Inflammatory macrophage treated with lipopolysaccharide for 1 hour (primary cell): ENCODE data around the gene TMEM44.
"Not testable (repeated sequence)": the region's sequence is repeated elsewhere in the genome, so short reads cannot be mapped to it uniquely, and the experiment has no call there.

Source experiments
- DNase-seq, 2 donors: peaks; one replicate each; pipeline ENCODE4 v3.0.0-alpha.2; 2020 to 2022

TMEM44 gene

DNA sequence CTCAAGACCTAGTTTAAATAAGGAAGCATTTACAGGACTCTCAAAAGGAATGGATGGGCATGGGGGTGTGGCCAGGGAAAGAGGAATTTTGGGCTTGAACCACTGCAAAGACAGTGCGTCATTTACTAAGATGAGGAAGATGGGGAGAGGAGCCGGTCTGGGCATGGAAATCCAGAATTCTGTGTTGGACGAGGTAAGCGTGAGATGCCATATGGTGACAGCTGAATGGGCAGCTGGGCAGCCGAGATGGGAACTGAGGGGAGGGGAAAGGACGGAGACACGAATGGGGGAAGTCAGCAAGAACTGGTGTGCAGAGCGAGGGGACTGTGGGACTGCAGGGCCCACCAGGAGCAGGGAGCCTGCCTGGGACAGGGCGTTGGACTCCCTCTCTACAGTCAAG, 24.2 kb downstream of the TMEM44 start:
- DNase-seq: no peak

DNA sequence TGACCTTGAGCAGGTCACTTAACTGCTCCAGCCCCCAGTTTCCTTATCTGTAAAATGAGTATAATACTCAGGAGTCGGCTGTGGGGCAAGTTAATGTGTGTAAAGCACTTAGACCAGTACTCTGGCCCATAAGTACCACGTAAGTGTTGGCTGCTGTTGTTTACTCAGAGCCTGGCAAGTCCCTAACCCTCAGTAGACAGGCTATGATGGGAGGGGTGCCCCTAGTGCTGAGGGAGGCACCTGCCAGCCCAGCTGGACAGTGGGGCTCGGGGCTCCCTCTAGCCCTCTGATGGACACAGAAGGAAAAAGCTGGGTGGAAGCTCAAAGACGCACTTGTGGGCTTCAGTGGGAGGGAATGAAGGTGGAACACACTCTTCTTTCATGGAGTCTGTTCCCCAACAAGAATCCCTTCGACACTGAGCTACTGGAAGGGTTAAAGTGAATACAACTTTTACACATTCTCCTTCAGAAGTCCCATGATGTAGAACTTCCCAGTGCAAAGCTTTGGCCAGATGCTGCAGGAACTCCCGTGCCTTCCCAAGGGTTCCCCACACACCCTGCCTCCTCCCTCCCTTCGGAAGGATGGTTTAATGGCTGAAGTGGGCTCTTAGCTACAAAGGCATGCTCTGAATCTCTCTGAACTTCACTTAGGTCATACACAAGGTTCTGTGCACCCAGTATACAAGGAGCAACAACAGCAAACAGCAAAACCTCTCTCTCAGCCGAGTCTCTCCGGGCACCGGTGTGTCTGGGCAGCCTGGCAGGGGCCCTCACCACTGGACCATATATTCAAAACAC, 25.4 kb downstream of the TMEM44 start:
- no peak for DNase-seq

DNA sequence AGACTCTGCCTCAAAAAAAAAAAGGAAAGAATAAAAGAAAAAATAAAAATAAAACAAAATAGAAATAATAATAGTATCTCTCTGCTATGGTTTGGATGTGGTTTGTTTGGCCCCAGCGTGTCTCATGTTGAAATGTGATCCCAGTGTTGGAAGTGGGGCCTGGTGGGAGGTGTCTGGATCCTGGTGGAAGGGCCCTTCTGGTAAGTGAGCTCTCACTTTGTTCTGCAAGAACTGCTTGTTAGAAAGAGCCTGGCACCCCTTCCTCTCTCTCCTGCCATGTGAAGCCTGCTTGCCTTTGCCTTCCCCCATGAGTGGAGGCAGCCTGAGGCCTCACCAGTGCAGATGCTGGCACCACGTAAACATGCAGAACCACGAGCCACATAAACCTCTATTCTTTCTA, 26.3 kb downstream of the TMEM44 start:
- no peak for DNase-seq

DNA sequence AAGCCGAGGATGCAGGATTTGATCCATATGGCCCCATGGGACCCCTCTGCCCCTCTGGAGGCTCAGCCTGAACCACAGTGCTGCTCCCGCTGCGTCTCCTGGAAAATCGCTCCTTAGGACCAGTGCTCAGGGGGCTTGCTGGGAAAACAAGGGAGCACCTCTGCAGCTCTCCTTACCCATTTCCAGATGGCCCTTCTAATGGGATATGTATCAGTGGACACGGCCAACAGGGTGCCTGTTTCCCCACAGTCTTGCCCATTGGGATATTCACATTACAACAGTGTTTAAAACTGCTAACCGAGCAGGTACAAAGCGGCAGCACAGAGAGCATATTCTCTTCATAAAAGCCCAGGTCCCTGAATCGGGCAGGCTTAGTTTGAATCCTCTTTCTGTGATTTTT, 27.1 kb downstream of the TMEM44 start:
- no peak for DNase-seq

DNA sequence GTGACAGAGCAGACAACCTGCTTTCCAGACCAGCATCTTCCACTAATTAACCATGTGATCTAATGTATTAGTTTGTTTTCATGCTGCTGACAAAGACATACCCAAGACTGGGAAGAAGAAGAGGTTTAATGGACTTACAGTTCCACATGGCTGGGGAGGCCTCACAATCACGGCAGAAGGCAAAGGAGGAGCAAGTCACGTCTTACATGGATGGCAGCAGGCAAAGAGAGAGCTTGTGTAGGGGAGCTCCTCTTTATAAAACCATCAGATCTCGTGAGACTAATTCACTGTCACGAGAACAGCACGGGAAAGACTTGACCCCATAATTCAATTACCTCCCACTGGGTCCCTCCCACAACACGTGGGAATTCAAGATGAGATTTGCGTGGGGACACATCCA, 27.9 kb downstream of the TMEM44 start:
- not testable (repeated sequence) for DNase-seq

DNA sequence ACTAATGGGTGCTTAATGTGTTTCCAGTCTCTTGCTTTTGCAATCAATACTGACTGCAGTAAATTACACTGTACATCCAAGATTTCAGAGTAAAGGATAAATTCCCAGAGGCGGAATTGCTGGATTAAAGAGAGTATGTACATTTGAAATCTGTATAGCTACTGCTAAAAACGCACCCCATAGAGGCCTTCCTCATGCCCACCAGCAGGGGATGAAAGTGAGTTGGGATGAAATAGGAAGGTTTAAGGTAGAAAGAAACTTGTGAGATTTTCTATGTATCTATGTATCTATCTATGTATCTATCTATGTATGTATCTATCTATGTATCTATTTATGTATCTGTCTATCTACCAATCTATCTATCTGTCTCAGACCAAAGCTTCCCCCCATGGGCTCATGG, 28.4 kb downstream of the TMEM44 start:
- DNase-seq: no peak

DNA sequence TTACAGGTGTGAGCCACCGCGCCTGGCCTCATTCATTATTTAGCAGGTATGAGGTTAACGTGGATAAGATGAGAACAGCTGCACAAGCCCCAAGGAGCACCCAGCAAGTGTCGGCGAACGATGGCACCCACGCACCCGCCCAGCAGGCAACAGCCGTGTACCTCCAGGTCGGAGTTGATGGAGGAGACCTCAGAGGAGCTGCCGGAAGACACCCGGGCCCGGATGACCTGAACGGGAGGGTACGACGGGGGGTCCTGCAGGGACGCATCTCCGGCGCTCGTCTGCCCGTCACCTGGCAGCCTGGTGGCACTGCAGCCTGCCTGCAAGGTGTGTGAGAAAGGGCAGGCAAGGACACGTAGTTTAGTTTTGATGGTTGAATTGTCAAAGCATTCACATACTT, 29.1 kb downstream of the TMEM44 start:
- no peak for DNase-seq

DNA sequence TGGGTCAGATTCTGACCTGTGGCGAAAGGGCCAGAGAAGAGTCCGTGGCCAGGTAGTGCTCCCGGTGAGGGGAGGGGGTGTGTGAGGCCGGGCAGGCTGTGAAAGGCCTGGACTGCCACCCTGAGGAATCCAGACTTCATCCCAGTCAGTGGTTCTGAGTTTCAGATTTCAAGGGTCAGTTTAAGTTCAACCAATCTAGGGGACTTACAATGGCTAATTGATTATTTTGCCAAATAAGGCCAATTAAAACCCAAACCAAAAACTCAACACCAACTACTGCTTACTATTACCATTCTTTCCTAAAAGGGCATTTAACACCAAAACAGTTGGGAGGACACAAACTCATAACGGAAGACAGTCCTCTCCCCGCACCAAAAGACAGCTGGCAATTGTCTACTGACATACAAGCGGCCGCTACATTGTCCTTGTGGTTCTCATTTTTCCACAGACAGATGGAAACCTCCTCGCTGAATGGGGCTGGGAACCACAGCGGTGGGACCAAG, 30.5 kb downstream of the TMEM44 start:
- no peak for DNase-seq

DNA sequence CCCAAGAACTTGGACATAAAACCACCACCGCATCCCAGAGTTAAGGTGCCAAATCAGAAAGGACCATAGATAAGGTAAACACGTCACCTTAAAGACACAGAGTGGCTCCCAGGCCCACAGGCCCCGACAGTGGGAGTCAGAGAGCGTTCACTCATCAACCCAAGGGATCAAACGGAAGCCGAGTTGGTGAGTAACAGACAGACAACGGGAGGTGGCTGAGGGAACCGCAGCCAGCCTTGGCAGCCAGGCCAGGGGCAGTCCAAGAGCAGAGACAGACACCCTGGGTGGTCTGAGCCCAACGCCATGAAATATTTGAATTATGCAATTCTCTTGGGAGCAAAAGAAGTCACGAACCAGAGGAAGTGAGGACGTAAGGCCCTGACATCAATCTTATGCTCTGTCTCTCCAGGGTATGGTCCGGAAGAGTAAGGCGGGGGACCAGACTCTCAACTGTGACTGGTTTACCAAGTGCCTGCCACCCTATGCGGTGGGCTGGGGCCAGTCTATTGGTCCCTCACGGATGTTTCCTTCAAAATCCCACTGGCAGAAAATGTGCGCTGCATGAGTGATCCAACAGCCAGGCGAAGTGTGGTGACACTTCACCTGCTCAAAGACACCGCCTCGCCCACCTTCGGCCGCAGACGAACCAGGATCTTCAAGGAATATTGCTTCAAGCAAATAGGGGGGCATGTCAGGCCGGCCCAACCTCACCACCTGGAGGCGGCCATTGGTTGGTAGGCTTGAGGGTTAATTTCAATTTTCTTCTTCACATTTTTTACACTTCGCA, 34.3 kb downstream of the TMEM44 start:
- DNase-seq: no peak

DNA sequence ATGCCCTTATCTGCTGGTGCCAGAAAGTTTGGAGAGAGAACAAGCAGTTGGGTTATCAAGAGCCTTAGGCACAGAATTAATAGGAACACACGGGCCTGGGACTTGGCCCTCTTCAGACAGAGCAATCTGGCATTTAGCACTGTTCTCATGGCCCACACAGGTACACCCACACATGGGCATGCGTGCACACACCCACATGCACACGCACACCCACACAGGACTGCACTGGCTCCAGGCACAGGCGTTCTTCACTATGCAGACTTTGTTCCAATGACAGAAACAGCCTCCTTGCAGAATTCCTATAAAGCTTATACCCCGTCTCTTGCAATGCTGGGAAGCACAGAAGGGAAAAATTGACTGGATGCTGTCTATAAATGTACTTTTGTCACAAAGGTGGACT, 36.3 kb downstream of the TMEM44 start:
- DNase-seq: no peak

DNA sequence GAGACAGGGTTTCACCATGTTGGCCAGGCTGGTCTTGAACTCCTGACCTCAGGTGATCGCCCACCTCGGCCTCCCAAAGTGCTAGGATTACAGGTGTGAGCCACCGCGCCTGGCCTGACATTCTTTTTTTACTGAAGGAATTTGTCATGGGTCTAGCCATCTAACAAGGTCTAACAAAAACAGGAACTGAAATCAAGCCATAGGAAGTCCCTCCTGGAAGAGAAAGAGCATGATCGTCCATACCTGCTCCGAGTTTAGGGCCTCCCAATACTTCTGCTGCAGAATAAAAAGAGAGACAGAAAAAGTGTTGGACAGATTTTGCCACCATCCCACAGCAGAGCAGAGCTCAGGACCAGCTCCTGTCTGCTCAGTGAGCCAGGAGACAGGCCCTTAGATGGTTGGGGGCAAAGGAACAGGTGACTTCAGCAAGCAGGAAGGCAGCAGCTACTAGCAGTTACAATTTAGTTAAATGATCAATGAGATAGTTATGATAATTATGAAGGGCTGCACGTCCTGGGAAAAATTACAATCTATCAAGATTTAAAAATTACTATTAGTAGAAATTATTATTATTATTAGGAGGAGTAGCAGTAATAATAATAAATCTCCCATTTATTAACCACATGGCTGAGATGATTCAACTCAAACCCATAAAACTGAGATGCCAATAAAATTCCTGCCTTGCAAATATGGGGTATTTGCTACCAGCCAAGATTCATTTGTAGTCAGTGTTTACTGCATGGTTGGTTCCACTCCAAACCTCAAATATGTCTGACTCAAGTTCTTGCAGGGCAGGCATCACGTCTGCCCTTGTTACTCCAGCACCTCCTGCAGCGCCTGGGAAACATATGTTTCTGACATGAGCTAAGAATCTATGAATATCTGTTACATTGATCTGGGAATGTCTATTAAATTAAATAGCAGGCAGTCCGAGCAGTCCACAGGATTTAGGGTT, 40.1 kb downstream of the TMEM44 start:
- no peak for DNase-seq

DNA sequence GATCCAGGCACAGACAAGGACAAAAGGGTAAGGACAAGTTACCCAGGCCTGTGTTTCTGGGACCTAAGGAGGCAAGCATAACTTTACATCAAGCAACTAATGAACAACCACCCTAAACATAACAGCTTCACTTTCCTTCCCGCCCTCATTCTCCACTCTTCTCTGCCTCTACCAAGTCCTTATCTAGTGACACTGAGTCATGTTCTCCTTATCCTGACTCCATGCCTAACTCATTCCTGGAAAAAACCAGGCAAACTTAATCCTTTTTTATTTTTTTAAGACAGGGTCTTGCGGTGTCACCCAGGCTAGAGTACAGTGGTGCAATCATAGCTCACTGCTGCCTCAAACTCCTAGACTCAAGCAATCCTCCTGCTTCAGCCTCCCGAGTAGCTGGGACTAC, 44.5 kb downstream of the TMEM44 start:
- no peak for DNase-seq

DNA sequence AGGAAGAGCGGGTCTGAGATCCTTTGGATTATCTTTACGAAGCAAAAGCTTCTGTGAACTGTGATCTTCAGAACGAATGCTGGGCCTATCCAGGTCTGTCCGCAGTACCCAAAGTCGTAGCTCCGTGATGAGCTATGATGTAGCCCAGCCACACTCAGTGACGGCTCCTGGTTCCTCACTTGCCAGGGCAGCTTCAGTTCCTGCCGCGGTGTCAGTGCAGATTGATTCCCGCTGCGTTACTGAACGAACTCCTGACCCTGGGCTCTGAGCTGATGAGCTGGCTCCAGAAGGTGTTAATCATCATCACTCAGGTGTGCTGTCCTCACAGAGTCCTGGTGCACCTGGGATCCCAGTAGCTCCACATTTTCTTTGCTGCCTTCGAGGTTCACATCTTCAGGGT, 45.0 kb downstream of the TMEM44 start:
- no peak for DNase-seq

DNA sequence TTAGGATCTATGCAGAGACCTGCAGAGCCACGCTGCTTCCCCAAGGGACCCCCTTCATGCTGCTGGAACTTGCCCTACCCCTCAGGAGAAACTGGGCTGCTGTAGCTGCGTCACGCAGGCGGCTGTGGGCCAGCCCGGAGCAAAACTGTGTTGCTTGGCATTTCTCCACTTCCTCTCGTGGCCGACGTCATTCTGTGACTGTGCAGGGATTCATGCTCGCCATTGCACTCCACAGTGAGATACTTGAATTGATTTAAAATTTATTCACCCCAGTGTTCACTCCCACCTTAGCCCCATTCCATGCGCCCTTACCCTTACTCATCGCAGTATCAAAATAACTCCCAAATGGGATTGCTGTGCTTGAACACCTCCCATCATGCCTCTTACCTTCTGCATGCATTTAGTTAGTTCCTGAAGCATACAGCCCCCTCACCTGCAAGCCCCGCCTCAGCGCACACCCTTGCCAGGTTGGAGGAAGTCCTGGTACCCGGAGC, 45.7 kb downstream of the TMEM44 start:
- DNase-seq: peak; percentile 54 to 62

DNA sequence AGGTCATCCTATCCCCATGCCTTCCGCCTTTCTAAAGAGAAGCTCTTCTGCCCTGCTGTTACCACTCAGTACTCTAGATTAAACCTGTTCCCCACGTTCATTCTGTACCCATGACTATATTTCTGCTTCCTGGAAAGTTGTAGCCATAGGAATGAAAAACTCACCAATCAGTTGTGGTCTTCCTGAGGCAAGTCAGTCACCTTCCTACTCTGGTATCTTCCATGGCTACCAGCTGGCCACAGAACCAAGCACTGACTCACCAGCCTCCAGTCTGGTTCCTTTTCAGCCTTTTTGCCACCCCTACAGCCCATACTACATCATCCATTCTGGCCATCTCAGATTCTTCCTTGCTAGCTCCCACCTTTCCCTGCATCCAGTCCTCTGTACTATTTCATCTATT, 46.4 kb downstream of the TMEM44 start:
- DNase-seq: peak; percentile 53 to 64

DNA sequence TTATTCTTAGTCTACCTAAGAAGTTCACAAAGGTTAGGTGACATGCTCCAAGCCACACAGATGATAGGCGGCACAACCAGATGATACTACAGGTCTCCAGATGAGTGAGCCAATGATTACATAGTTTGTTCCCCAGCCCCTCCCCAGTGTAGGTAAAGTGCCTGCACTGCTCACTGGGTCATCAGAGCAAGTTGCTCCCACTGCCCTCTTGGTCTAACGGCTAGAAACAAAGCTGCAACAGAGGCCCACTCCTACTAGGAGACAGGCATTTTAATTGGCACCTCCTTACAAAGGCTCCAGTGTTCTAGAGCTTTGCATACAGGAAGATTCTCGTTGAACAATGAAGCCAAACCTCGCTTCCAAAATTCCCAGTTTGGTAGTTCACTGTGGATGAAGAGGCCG, 47.3 kb downstream of the TMEM44 start:
- DNase-seq: no peak

DNA sequence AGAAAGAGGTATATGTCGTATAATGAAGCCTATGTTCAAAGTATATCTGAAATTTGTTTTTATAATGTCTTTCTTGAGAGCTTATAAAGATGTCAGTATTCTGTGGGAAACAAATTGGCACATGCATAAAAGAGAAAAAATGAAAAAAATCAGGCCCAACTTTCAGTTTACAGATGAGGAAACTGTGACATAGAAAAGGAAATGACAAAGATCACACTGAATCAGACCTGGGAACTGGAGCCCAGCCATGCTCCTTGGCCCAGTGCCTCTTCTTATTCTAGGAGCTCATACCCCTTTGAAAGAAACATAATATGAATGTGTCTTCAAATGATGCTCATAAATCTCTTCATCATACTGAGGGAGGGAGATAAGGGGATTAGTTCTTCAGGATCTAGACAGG, 48.4 kb downstream of the TMEM44 start:
- DNase-seq: peak; percentile 64 to 70

DNA sequence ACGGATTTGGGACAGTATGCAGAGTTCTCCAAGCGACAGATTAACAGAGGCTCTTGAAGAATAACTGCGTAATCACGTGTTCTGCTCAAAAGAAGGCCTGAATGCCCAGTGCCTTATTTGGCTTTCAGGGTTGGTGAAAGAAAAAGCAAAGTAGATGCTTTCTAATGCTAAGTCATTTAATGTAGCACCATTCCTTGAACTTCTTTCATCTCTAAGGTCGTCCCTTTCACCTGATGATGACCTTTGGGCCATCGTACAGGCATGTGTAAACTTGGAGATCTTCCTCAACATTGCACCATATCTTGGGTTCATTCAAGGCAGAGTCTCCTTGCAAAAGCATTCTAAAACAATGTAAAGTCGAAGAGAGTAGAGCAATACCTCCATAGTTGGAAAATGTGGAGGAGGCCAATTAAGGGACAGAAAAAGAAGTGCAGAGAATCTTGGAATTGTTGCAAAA, 48.9 kb downstream of the TMEM44 start:
- DNase-seq: no peak

DNA sequence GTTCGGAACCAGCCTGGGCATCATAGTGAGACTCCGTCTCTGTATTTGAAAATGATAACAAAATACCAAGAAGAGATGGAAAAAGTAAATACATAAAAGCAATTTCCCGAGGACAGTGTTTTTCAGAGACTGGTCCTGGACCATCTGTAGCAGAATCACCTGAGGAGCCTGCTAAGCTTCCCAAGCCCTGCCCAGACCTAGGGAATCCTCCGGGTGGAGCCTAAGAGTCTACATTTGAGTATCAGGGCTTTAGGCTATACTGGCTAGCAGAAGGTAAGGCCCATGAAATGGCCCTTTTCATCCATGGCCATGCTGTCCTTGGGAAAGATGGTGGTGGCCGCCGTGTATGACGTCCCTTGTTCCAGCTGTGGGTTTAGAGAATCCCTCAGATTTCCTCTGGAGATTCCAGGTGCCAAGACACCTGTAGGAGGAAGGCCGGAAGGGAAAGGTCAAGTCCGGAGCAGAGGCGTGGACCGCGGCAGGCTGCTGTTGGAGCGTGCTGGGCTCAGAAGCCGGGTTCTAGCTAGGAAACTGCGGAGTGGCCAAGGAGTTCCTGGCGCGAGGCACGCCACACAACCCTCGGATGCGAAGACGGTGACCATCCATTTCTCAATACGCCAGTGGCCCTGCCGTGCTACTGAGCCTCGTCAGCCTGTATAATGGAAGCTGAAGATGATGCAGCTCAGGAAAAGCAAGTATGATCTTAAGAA, 50.9 kb downstream of the TMEM44 start:
- DNase-seq: no peak

DNA sequence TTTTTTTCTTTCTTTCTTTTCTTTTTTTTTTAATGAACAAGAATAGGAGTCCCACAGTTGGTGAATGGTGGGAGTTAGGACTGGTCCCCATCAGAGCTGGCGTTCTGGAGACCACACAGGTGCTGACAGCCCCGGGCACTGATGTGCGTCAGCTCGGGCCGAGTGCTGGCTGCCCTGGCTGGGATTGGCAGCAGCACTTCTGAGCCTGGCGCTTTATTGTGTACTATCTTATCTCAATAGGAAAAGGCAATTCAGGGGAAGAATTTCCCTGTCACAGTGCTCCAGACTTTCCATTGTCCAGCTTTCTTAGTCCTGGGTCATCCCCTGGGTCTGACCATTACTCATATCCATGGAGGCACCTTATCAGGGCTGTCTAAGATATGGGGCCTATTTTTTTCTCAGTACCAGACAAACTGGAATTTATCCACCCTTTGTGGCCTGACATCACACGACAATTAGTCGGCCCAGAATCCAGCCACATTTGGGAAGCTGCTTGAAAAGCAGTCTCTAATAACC, 54.1 kb downstream of the TMEM44 start:
- DNase-seq: no peak

DNA sequence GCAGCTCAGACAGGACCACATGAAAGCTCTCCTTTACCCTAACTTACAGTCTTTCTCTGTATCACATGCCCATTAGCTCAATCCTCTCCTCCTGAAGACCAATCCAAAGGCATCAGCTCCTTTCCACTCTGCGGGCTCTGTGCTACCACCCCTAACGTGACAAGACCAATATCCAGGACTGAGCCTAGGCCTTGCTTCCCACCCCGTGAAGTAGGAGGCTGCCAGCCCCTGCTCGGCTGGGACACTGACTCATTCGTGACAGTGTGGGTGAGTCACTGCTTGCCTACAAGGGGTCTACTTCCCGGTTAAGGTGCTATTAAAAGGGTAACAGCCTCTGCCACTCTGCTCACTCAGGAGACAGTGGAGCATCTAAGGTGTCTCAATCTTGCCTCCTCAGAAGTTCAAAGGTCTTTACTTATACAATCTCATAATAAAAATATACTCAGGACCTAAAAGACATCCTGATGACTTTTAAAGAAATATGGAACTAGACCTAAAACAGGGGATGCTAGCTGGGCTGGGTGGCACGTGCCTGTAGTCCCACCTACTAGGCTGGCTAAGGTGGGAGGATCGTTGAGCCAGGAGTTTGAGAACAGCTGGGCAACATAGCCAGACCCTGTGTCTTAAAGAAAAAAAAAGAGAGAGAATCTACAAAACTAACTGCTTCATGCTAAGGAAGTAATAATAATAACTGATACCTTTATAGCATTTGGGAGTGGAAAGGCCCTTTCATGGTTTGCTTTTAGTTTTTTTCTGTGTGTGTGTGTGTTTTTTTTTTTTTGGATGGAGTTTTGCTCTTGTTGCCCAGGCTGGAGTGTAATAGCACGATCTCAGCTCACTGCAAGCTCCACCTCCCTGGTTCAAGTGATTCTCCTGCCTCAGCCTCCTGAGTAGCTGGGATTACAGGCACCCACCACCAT, 55.0 kb downstream of the TMEM44 start:
- peak; percentile 72 to 92 for DNase-seq
